ENCODE measurements around the gene PLEKHH1.
"Not testable (repeated sequence)": the region's sequence is repeated elsewhere in the genome, so short reads cannot be mapped to it uniquely, and the experiment has no call there.

Gene PLEKHH1

DNA sequence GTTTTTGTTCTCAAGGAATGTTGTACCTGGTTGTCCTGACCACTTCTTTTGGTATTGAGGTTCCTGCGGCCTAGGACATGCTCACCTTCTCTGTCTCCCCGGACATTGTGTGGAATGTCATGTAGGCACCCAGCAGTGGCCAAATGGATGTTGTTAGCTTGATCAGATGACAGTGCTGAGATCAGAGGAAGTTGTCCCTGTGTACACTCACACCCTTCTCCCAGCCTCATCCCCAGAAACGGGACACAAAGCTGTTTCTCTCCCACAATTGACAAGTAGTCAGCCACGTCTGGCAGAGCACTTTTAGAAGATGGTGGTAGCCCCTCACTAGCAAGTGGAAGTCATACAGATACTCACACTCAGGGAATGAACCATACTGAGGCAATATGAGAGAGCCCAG lies 3.0 kb downstream of the PLEKHH1 start:
- DNase-seq: no peak

GRCh38 chr14:67537736-67538135 lies 4.6 kb downstream of the PLEKHH1 start:
- no peak for DNase-seq

- DNase-seq: no peak
Measured at GRCh38 chr14:67538501-67538900, 5.4 kb downstream of the PLEKHH1 start.

DNA sequence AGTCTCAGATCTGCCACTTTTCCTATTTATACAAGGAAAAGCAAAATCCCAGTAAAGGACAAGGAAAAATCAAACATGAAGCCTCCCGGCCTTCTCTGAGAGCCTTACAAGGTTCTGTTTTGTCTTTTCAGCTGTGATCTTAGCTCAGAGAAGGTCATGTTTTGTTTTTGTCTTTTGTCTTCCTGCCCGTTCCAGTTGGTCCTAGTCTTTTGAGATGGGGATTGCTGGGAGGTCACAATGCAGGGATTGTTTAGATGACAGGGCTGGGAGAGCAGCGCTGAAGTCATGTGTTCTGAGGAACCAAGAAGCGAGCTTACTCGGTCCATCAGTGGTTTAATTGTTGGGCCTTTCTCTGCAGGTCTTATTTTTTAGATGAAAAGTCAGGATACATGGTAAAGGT lies 6.0 kb downstream of the PLEKHH1 start:
- no peak for DNase-seq

DNA sequence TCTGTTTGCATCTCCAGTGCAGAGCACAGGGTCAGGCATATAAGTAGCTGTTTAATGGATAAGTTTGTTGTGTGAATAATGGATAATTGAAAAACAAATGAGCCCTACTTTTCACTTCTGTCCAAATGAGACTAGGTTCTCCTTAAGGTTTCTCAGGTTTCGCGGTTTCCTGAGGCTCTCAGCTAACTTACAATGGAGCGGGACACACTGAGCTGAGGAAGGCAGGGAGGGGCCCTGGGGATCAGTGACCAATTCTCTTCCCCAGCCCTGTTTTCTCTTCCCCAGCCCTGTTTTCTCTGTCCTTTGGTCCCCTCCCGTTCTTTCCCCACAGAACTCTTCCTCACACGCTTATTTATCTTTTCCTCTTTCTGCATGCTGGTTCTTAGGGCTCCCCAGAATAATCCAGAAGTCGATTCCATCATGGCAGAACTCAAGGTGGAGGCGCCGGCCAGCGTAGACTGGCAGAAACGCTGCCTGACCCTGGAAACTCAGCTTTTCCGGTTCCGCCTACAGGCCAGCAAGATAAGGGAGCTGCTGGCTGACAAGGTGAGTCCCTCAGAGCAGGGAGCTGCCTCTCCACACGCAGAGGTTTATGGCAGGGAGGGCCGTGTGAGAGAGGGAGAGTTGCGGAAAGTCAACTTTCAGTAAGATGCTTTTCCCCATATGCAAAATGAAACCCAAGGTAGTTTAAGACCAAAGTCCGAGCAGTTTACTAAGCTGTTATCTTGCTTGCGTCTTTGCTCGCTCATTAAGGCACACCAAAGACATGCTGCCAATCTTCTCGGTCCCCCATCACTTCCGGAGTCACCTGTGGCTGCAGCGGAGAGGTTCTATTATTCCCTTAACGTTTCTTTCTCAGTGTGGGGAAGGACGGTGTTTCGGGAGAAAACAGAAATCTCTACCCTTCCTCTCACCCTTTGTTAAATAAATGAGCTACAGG lies 8.6 kb downstream of the PLEKHH1 start:
- DNase-seq: no peak

DNA sequence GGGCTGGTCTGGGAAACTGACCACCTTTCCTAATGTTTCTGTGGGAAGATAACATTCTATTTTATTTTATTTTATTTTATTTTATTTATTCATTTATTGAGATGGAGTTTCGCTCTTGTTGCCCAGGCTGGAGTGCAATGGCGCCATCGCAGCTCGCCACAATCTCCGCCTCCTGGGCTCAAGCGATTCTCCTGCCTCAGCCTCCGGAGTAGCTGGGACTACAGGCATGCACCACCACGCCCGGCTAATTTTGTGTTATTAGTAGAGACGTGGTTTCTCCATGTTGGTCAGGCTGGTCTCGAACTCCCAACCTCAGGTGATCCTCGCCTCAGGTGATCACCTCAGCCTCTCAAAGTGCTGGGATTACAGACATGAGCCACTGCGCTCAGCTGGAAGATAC lies 9.5 kb downstream of the PLEKHH1 start:
- DNase-seq: not testable (repeated sequence)

- no peak for DNase-seq
Measured at GRCh38 chr14:67544590-67544989, 11.5 kb downstream of the PLEKHH1 start.

- DNase-seq: no peak
Measured at GRCh38 chr14:67547224-67547780, 14.2 kb downstream of the PLEKHH1 start.

GRCh38 chr14:67549734-67550133 lies 16.6 kb downstream of the PLEKHH1 start:
- no peak for DNase-seq

GRCh38 chr14:67551123-67551522 lies 18.0 kb downstream of the PLEKHH1 start:
- no peak for DNase-seq

DNA sequence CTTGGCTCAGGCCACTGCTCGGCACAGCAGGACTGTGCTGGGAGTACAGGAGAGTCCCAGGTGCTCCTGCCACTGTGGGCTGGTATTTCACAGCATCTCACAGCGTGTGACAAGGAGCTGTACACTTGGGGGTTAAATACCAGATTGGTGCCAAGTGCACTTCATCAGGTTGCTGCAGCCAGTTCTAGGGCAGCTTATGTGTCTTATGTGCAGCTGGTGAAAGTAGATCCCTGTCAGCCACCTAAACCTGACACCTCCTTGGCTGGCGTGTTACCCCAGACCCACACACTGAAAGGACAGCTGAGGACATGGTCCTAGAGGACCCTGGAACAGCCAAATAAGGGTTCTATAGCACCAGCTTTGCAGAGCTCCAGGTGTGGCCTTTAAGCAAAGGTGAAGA lies 18.9 kb downstream of the PLEKHH1 start:
- no peak for DNase-seq

GRCh38 chr14:67553547-67553946 lies 20.5 kb downstream of the PLEKHH1 start:
- no peak for DNase-seq

- DNase-seq: no peak
Measured at GRCh38 chr14:67554341-67554740, 21.3 kb downstream of the PLEKHH1 start.

- DNase-seq: no peak
Measured at GRCh38 chr14:67555518-67556090, 22.5 kb downstream of the PLEKHH1 start.

DNA sequence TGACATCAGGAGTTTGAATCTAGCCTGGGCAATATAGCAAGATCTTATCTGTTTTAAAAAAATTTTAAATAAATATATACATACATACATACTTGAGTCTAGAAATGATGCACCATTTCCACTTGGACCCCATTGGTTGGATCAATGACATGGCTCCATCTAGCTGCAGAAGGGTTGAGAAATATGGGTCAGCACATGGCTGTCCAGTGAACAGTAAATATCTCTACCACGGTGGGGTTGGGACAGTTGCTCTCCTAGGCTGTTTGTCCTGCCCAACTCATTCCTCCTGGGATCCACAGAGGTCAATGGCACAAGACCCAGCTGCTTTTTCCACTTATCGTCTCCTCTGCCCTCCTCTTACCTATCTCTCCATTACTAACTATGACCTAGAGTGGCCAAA lies 23.6 kb downstream of the PLEKHH1 start:
- no peak for DNase-seq

GRCh38 chr14:67557118-67557517 lies 24.0 kb downstream of the PLEKHH1 start:
- no peak for DNase-seq

GRCh38 chr14:67557656-67558055 lies 24.6 kb downstream of the PLEKHH1 start:
- DNase-seq: no peak

DNA sequence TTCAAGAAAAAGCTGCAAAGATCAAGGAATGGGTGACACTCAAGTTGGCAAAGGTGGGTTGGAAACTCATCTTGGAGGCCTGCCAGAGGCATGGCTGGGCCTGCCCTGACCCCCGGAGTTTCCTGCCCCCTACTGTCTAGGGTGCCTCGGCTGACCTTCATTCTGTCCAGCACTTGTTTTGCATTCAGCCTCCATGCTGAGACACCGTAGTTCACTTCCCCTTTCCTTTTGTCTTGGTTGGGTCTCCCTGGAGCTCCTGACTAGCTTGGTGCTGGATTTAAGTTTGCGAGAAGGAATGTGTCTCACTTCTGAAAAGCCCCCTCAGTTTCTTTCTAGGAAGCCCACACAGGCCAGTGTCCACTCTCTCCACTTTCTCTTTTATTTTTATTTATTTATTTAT lies 26.5 kb downstream of the PLEKHH1 start:
- no peak for DNase-seq

DNA sequence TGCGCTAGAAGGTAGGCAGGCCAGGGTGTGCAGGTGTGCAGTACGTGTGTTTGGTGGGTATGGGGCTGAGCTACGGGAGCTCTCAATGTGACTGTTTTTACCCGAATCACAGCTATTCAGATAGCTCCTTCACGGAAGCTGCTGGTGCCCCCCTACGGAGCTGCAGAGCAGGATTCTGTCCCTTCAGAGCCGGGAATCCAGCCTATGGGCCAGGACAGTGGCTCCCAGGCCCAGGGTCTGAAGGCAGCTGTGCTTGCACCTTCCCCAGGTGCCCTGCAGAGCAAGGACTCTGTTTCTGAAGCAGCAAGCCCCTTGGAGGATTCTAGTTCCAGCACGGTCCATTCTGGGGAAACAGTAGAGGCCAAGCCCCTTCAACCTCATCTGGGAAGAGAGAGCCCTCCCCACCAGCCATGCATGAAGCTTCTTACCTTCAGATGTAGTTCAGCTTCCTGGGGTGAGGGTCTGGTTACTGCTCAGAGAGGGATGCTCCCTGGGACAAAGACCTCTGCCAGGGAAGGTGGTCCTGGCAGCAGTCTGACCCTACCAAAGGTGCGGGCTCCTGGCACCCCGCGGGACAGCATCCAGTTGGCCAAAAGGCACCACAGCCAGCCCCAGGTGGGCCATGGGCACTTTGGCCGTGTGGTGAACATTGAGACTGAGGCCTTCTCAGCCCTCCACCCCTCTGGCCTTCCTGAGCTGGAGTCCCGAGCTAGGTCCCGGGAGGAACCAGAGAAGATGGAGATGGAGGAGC lies 29.1 kb downstream of the PLEKHH1 start:
- no peak for DNase-seq

DNA sequence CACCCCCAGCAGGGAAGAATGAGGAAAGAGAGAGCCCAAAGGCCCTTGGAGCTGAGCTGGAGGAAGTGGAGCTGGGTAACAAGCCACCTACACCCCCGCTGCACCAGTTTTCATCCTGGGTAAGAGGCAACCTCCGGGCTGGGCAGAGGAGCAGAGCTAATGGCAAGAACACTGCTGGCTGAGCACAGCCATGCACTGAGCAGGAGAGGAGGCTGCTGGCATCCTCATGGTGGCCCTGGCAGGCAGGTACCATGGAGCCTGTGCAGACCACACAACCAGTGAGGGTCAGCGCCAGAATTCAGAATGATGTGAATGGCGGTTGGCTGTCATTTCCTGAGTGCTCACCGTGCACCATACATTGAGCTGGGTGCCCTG lies 29.7 kb downstream of the PLEKHH1 start:
- DNase-seq: no peak

- no peak for DNase-seq
Measured at GRCh38 chr14:67564236-67564635, 31.1 kb downstream of the PLEKHH1 start.

- no peak for DNase-seq
Measured at GRCh38 chr14:67566908-67567307, 33.8 kb downstream of the PLEKHH1 start.

GRCh38 chr14:67567654-67568053 lies 34.6 kb downstream of the PLEKHH1 start:
- DNase-seq: no peak
